Measurements from ENCODE around the gene HP.

HP gene

DNA sequence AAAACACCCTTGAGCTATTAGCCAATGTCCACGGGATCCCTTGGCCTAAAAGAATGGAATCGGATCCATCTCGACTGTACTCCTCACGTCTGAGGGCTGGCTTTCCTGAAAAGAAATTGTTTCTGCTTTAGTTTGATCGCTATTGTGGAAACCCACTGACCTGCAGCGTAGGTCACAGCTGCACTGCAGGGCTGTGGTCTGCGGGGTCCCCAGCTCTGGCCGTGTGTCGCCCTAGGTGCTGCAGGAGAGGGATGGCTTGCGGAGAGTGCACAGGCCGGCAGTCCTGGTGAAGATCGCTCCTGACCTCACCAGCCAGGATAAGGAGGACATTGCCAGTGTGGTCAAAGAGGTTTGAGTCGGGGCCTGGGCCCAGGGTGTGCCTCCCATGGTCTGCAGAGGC lies 32.2 kb upstream of the HP start:
- H3K79me1 ChIP-seq (replicated peaks; ENCODE audit: low read length, poor library complexity, severe bottlenecking): peaks cover 1% of the 10 kb centered on the region
- no peak overlapping the region for H2AK5ac ChIP-seq (ENCODE audit: low read length, severe bottlenecking)
- no peak overlapping the region for H2BK12ac ChIP-seq (ENCODE audit: low read length in 2 of 2)
- no peak overlapping the region for H2AFZ ChIP-seq (ENCODE audit: low read depth, low read length)
- H3K4me3 ChIP-seq (ENCODE audit: insufficient read depth in 1 of 2, low read depth in 1 of 2, low read length in 2 of 2): no peak overlapping the region
- H3K23ac ChIP-seq (ENCODE audit: low read length in 2 of 2): no peak overlapping the region
- no peak overlapping the region for H3K4ac ChIP-seq (ENCODE audit: low read depth in 1 of 2, low read length in 2 of 2)
- WGBS: 99% methylated on average over 13 of the region's 13 CpGs
- no peaks in the 10 kb centered on the region for H3K4me1 ChIP-seq (ENCODE audit: control insufficient read depth, insufficient read depth, low read depth, low read length)
- H3K27me3 ChIP-seq (ENCODE audit: control insufficient read depth in 1 of 2, insufficient read depth in 1 of 2, low read length in 2 of 2): no peaks in the 10 kb centered on the region
- H3K27ac ChIP-seq (ENCODE audit: low read length, poor library complexity, severe bottlenecking): no peak overlapping the region
- no peak overlapping the region for H3K4me2 ChIP-seq (ENCODE audit: low read length, poor library complexity, severe bottlenecking)
- no peak overlapping the region for H2BK15ac ChIP-seq (ENCODE audit: low read depth, poor library complexity, severe bottlenecking)
- DNase-seq: no peak
- no peak overlapping the region for H3K9ac ChIP-seq (ENCODE audit: low read length)
- H2BK120ac ChIP-seq (ENCODE audit: low read depth, low read length): no peak overlapping the region
- no peaks in the 10 kb centered on the region for H3K9me3 ChIP-seq (ENCODE audit: control insufficient read depth, low read length)
- no peak overlapping the region for H3K14ac ChIP-seq (ENCODE audit: low read length in 2 of 2)
- H3K36me3 ChIP-seq (ENCODE audit: control insufficient read depth in 1 of 2, insufficient read depth in 2 of 2, low read depth in 1 of 2, low read length in 2 of 2): peaks cover 49 to 64% of the 10 kb centered on the region in 2 experiments
- H2BK5ac ChIP-seq (ENCODE audit: low read depth, low read length, poor library complexity, severe bottlenecking): no peak overlapping the region
- H3K18ac ChIP-seq (ENCODE audit: low read depth in 1 of 2, low read length in 2 of 2): no peak overlapping the region
- no peak overlapping the region for H4K91ac ChIP-seq (ENCODE audit: low read length)
- no peak overlapping the region for H4K8ac ChIP-seq (ENCODE audit: low read length)

DNA sequence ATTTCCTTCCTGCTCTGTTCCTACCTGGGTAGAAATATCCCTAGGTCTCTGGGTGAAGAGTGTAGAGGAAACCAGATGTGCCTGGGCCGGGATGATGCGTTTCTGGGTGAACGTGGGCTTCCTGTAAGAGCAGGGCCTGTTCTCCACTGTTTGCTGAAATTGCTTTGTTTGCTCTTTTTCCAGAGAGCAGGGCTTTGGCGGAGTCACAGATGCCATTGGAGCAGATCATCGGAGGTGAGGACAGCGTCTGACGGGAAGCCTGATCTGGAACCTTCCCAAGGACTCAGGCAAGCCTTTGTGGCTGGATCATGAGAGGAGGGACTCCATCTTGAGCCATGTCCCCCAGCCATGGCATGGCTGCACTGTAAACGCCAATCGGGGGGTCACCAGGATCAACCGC lies 30.3 kb upstream of the HP start:
- Histone ChIP-seq H2BK120ac (ENCODE audit: low read depth, low read length) (no peak overlapping the region), H3K23ac (ENCODE audit: low read length in 2 of 2) (no peak overlapping the region), H2BK15ac (ENCODE audit: low read depth, poor library complexity, severe bottlenecking) (no peak overlapping the region), H3K4me3 (ENCODE audit: insufficient read depth in 1 of 2, low read depth in 1 of 2, low read length in 2 of 2) (no peak overlapping the region), H3K79me1 (replicated peaks; ENCODE audit: low read length, poor library complexity, severe bottlenecking) (no peaks in the 10 kb centered on the region), H3K4ac (ENCODE audit: low read depth in 1 of 2, low read length in 2 of 2) (no peak overlapping the region), H3K18ac (ENCODE audit: low read depth in 1 of 2, low read length in 2 of 2) (no peak overlapping the region), H2AFZ (ENCODE audit: low read depth, low read length) (no peak overlapping the region), H3K9me3 (ENCODE audit: control insufficient read depth, low read length) (no peaks in the 10 kb centered on the region), H4K8ac (ENCODE audit: low read length) (peak overlapping the region; percentile 4), H4K91ac (ENCODE audit: low read length) (no peak overlapping the region), H3K9ac (ENCODE audit: low read length) (no peak overlapping the region), H2BK5ac (ENCODE audit: low read depth, low read length, poor library complexity, severe bottlenecking) (no peak overlapping the region), H3K14ac (ENCODE audit: low read length in 2 of 2) (no peak overlapping the region), H3K4me1 (ENCODE audit: control insufficient read depth, insufficient read depth, low read depth, low read length) (no peaks in the 10 kb centered on the region), H2AK5ac (ENCODE audit: low read length, severe bottlenecking) (no peak overlapping the region), H3K27me3 (ENCODE audit: control insufficient read depth in 1 of 2, insufficient read depth in 1 of 2, low read length in 2 of 2) (no peaks in the 10 kb centered on the region), H2BK12ac (ENCODE audit: low read length in 2 of 2) (no peak overlapping the region), H3K4me2 (ENCODE audit: low read length, poor library complexity, severe bottlenecking) (no peak overlapping the region), H3K27ac (ENCODE audit: low read length, poor library complexity, severe bottlenecking) (no peak overlapping the region), H3K36me3 (ENCODE audit: control insufficient read depth in 1 of 2, insufficient read depth in 2 of 2, low read depth in 1 of 2, low read length in 2 of 2) (peaks cover 44 to 55% of the 10 kb centered on the region in 2 experiments)
- DNase-seq: no peak
- WGBS: 96% methylated on average over 10 of the region's 10 CpGs

DNA sequence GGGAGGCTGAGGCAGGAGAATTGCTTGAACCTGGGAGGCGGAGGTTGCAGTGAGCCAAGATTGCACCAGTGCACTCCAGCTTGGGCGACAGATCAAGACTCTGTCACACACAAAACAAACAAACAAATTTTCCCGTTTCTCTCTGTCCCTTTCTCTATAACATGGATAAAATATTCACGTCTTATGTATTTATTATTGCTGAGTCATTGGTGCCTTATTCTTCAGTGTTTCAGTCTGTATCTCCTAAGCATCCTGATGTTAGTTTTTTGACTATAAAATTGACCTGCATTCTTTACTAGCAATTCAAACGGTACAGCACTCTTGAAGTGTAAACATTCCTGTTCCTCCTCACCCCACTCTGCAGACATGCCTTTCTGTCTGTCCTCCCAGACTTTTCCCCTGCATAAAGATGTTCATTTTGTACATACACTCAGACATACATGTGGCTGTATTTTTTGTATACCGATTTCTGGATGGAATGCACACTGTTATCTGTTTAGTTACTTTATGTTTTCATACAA lies 29.4 kb upstream of the HP start:
- Histone ChIP-seq H3K23ac (ENCODE audit: low read length in 2 of 2) (no peak overlapping the region), H4K91ac (ENCODE audit: low read length) (no peak overlapping the region), H2AK5ac (ENCODE audit: low read length, severe bottlenecking) (no peak overlapping the region), H3K4me1 (ENCODE audit: control insufficient read depth, insufficient read depth, low read depth, low read length) (no peaks in the 10 kb centered on the region), H3K27ac (ENCODE audit: low read length, poor library complexity, severe bottlenecking) (no peak overlapping the region), H2BK15ac (ENCODE audit: low read depth, poor library complexity, severe bottlenecking) (no peak overlapping the region), H3K14ac (ENCODE audit: low read length in 2 of 2) (no peak overlapping the region), H3K27me3 (ENCODE audit: control insufficient read depth in 1 of 2, insufficient read depth in 1 of 2, low read length in 2 of 2) (no peaks in the 10 kb centered on the region), H3K9me3 (ENCODE audit: control insufficient read depth, low read length) (no peaks in the 10 kb centered on the region), H2BK120ac (ENCODE audit: low read depth, low read length) (no peak overlapping the region), H4K8ac (ENCODE audit: low read length) (no peak overlapping the region), H3K9ac (ENCODE audit: low read length) (no peak overlapping the region), H3K4ac (ENCODE audit: low read depth in 1 of 2, low read length in 2 of 2) (no peak overlapping the region), H3K36me3 (ENCODE audit: control insufficient read depth in 1 of 2, insufficient read depth in 2 of 2, low read depth in 1 of 2, low read length in 2 of 2) (peaks cover 44 to 51% of the 10 kb centered on the region in 2 experiments), H2BK12ac (ENCODE audit: low read length in 2 of 2) (no peak overlapping the region), H3K4me2 (ENCODE audit: low read length, poor library complexity, severe bottlenecking) (no peak overlapping the region), H3K4me3 (ENCODE audit: insufficient read depth in 1 of 2, low read depth in 1 of 2, low read length in 2 of 2) (no peak overlapping the region), H3K18ac (ENCODE audit: low read depth in 1 of 2, low read length in 2 of 2) (no peak overlapping the region), H2AFZ (ENCODE audit: low read depth, low read length) (no peak overlapping the region), H3K79me1 (replicated peaks; ENCODE audit: low read length, poor library complexity, severe bottlenecking) (no peaks in the 10 kb centered on the region), H2BK5ac (ENCODE audit: low read depth, low read length, poor library complexity, severe bottlenecking) (no peak overlapping the region)
- 68% methylated on average over 4 of the region's 6 CpGs for WGBS
- DNase-seq: no peak

DNA sequence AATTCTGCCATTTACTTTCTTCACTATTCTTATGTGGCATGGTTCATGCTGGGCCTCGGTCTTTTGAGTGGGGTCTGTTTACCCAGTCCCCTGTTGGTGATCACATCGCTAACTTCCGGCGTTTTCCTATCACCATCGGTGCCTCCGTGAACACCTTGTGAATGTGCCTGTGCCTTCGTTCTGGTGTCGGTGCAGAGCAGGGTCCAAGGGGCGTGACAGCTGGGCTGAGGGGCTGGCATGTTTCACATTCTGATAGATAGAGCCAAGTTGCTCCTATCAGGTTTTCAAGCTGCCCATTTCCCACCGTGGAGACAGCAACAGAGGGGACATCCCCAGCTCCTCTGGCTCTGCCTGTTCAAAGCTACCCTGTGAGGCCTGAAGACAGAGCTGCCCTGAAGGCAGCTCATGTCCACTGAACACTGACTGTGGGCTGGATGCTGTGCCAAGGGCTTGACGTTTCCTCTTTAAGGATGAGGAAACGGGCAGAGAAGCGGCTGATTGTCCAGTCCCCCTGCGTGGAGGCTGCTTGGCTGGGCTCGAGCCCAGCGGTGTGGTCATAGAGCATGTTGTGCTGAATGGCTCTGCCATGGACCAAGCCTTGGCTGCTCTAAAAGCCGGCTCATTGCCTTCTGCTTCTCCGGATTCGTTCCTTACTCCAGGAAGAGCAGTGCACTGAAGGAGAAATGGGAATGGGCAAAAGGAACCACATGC lies 28.7 kb upstream of the HP start:
- no peak overlapping the region for H2BK120ac ChIP-seq (ENCODE audit: low read depth, low read length)
- no peak overlapping the region for H2BK12ac ChIP-seq (ENCODE audit: low read length in 2 of 2)
- H3K4me3 ChIP-seq (ENCODE audit: insufficient read depth in 1 of 2, low read depth in 1 of 2, low read length in 2 of 2): no peak overlapping the region
- no peak overlapping the region for H3K18ac ChIP-seq (ENCODE audit: low read depth in 1 of 2, low read length in 2 of 2)
- H3K23ac ChIP-seq (ENCODE audit: low read length in 2 of 2): no peak overlapping the region
- DNase-seq: no peak
- H3K27me3 ChIP-seq (ENCODE audit: control insufficient read depth in 1 of 2, insufficient read depth in 1 of 2, low read length in 2 of 2): no peaks in the 10 kb centered on the region
- H3K14ac ChIP-seq (ENCODE audit: low read length in 2 of 2): no peak overlapping the region
- H3K4me1 ChIP-seq (ENCODE audit: control insufficient read depth, insufficient read depth, low read depth, low read length): no peaks in the 10 kb centered on the region
- no peak overlapping the region for H3K4ac ChIP-seq (ENCODE audit: low read depth in 1 of 2, low read length in 2 of 2)
- H4K91ac ChIP-seq (ENCODE audit: low read length): no peak overlapping the region
- H3K4me2 ChIP-seq (ENCODE audit: low read length, poor library complexity, severe bottlenecking): no peak overlapping the region
- 96% methylated on average over 19 of the region's 19 CpGs for WGBS
- peaks cover 41 to 49% of the 10 kb centered on the region in 2 experiments for H3K36me3 ChIP-seq (ENCODE audit: control insufficient read depth in 1 of 2, insufficient read depth in 2 of 2, low read depth in 1 of 2, low read length in 2 of 2)
- no peak overlapping the region for H2AK5ac ChIP-seq (ENCODE audit: low read length, severe bottlenecking)
- H3K9me3 ChIP-seq (ENCODE audit: control insufficient read depth, low read length): no peaks in the 10 kb centered on the region
- no peak overlapping the region for H2AFZ ChIP-seq (ENCODE audit: low read depth, low read length)
- no peak overlapping the region for H2BK15ac ChIP-seq (ENCODE audit: low read depth, poor library complexity, severe bottlenecking)
- no peak overlapping the region for H3K27ac ChIP-seq (ENCODE audit: low read length, poor library complexity, severe bottlenecking)
- H3K9ac ChIP-seq (ENCODE audit: low read length): no peak overlapping the region
- H3K79me1 ChIP-seq (replicated peaks; ENCODE audit: low read length, poor library complexity, severe bottlenecking): no peaks in the 10 kb centered on the region
- H4K8ac ChIP-seq (ENCODE audit: low read length): no peak overlapping the region
- H2BK5ac ChIP-seq (ENCODE audit: low read depth, low read length, poor library complexity, severe bottlenecking): no peak overlapping the region

Measured in mesenchymal stem cell (in vitro differentiated cells and primary cell).